H1 (cell line): ENCODE results near the gene MEDAG. TPM values are rescaled to one million over a fixed set of nuclear protein-coding genes. Genes with fewer than 3 reads are reported as not detected.

Experiments used
- KDM1A ChIP-seq: fragments of 200-600, 300-600 bp; sonication (generic); IDR thresholded peaks from 2 replicates; pipeline ENCODE4 v1.7.1; 2016; ENCODE audit warnings: mild to moderate bottlenecking, low read length, borderline replicate concordance
- polyA plus RNA-seq, 7 experiments: library from polyadenylated mRNA; depleted of rRNA in 3 of 7; stranded (reverse) in 5 of 7; unstranded in 2 of 7; fragments of >200 nt in 5 of 7; fragments of 200-250 nt in 2 of 7; gene quantifications; 1 replicate in 5 of 7; 2 replicates in 1 of 7; 4 replicates in 1 of 7; pipeline versions ENCODE4 v1.2.1 to v1.2.3, GENCODE V29; 2011 to 2013; ENCODE audit warnings: missing spikeins in 2 of 7, mixed read lengths in 2 of 7
- total RNA-seq: library from RNA; stranded (reverse); fragmentation: NEBNext Ultra II Directional; extraction: Animal tissue kit (Norgen Biotek cat#: 25700); gene quantifications from 2 replicates; pipeline ENCODE4 v1.2.1, GENCODE V29; 2021
- TF ChIP-seq, protein P1 (sequence below): IDR thresholded peaks from 2 replicates; pipeline ENCODE4 v1.6.1; 2012; ENCODE audit warnings: low read length, inconsistent platforms

MEDAG gene
- total and polyA plus RNA-seq, 2 of the 8 experiments (the other 6 are each of a cell fraction or from before 2014, with no cell fraction given) = 2.1 to 3.1 TPM

GRCh38 chr13:30924721-30925120, 18.6 kb downstream of the MEDAG start (continued):
- TF ChIP-seq, protein P1, sequence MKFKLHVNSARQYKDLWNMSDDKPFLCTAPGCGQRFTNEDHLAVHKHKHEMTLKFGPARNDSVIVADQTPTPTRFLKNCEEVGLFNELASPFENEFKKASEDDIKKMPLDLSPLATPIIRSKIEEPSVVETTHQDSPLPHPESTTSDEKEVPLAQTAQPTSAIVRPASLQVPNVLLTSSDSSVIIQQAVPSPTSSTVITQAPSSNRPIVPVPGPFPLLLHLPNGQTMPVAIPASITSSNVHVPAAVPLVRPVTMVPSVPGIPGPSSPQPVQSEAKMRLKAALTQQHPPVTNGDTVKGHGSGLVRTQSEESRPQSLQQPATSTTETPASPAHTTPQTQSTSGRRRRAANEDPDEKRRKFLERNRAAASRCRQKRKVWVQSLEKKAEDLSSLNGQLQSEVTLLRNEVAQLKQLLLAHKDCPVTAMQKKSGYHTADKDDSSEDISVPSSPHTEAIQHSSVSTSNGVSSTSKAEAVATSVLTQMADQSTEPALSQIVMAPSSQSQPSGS = no peak
- TF ChIP-seq KDM1A = no peak
